Middle frontal gyrus (tissue), 1 donor: ENCODE results near the gene SLC38A9.
A peak's percentile ranks its signal among the peaks of the same experiment; 100 is the strongest.
"Not testable (repeated sequence)": the region's sequence is repeated elsewhere in the genome, so short reads cannot be mapped to it uniquely, and the experiment has no call there.

Experiments used
- DNase-seq: peaks from one replicate; pipeline ENCODE4 v3.0.0-alpha.2; 2015; ENCODE audit warnings: low spot score; ENCODE audit errors: extremely low spot score

The SLC38A9 gene

GRCh38 chr5:55706230-55706629 is 5.9 kb downstream of the SLC38A9 start:
- no peak for DNase-seq

GRCh38 chr5:55702598-55703345 is 9.4 kb downstream of the SLC38A9 start:
- no peak for DNase-seq

GRCh38 chr5:55701462-55702103 is 10.5 kb downstream of the SLC38A9 start:
- DNase-seq: no peak

- DNase-seq: no peak
These were observed 11.4 kb downstream of the SLC38A9 start for GRCh38 chr5:55700745-55701144.

GRCh38 chr5:55699041-55699688 is 13.0 kb downstream of the SLC38A9 start:
- DNase-seq: no peak

GRCh38 chr5:55696704-55697103 is 15.4 kb downstream of the SLC38A9 start:
- not testable (repeated sequence) for DNase-seq

GRCh38 chr5:55694152-55694830 is 17.8 kb downstream of the SLC38A9 start:
- DNase-seq: no peak

GRCh38 chr5:55692509-55692908 is 19.6 kb downstream of the SLC38A9 start:
- no peak for DNase-seq

GRCh38 chr5:55692106-55692417 is 20.1 kb downstream of the SLC38A9 start:
- DNase-seq: no peak

GRCh38 chr5:55691265-55692105 is 20.6 kb downstream of the SLC38A9 start:
- peak; percentile 60 for DNase-seq

GRCh38 chr5:55682071-55682470 is 30.1 kb downstream of the SLC38A9 start:
- DNase-seq: no peak

- DNase-seq: no peak
These were observed 30.8 kb downstream of the SLC38A9 start for GRCh38 chr5:55681301-55681700.

GRCh38 chr5:55680353-55680752 is 31.8 kb downstream of the SLC38A9 start:
- no peak for DNase-seq

- DNase-seq: no peak
These were observed 32.6 kb downstream of the SLC38A9 start for GRCh38 chr5:55679556-55679955.

GRCh38 chr5:55675119-55675518 is 37.0 kb downstream of the SLC38A9 start:
- no peak for DNase-seq

GRCh38 chr5:55674340-55674739 is 37.8 kb downstream of the SLC38A9 start:
- no peak for DNase-seq

- DNase-seq: no peak
These were observed 39.6 kb downstream of the SLC38A9 start for GRCh38 chr5:55672477-55672911.

GRCh38 chr5:55671975-55672374 is 40.1 kb downstream of the SLC38A9 start:
- DNase-seq: no peak

GRCh38 chr5:55668356-55668755 is 43.8 kb downstream of the SLC38A9 start:
- DNase-seq: no peak

GRCh38 chr5:55667938-55668337 is 44.2 kb downstream of the SLC38A9 start:
- no peak for DNase-seq

GRCh38 chr5:55665065-55665464 is 47.1 kb downstream of the SLC38A9 start:
- DNase-seq: no peak
